Ishikawa (cell line): ENCODE data around the gene SLC7A1.

Source experiments
- MAX ChIP-seq: IDR thresholded peaks from 2 replicates; pipeline ENCODE4 v1.6.1; 2012
- TAF1 ChIP-seq: IDR thresholded peaks from 2 replicates; pipeline ENCODE4 v1.6.1; 2012; ENCODE audit warnings: low read depth, mild to moderate bottlenecking

- no peak for TF ChIP-seq TAF1
- no peak for TF ChIP-seq MAX
Measured at GRCh38 chr13:29568731-29569130, 26.8 kb downstream of the SLC7A1 start.
